Fibroblast of skin of right biceps (primary cell): ENCODE data around the gene SRP68.

Experiments
- DNase-seq: peaks from one replicate; pipeline ENCODE4 v3.0.0-alpha.2; 2013

The SRP68 gene

GRCh38 chr17:75994802-75995370, 77.4 kb downstream of the SRP68 start:
- DNase-seq, result no peak

- DNase-seq, result no peak
Observed at GRCh38 chr17:75991396-75991795, 80.9 kb downstream of the SRP68 start.
